ENCODE data around the gene SIRPA.

Gene SIRPA

GRCh38 chr20:1934721-1935573 lies 39.7 kb downstream of the SIRPA start:
- DNase-seq: no peak

DNA sequence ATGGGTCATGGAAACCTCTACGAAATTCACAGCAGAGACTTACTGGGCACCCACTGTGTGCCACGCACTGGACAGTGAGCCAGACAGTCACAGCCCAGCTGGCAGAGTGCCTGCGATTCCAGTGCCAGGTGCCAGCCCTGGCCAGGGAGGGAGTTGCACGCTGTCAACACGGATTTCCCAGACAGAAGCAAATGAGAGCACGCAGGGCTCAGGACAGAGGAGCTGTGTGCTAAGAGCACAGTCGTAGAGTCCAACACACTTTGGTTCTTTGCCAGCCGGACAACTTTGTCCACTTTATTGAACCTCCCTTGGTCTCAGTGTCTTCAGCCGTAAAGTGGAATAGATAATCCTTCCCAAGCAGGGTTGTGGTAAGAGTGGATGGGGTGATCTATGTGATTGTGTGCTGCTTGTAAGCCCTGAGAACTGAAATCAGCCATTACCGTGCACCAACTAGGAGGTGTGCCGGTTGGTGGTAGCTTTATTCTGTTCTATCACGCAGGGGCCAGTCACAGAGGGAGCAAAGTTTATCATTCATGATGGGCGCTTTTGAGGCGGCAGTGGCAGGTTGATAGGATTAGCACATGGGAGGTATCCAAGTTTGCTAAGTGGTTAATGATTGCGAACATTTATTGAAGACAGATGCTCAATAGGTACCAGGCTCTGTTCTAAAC lies 40.6 kb downstream of the SIRPA start:
- no peak for DNase-seq

GRCh38 chr20:1937316-1937976 lies 42.2 kb downstream of the SIRPA start:
- no peak for DNase-seq

GRCh38 chr20:1938464-1939269 lies 43.5 kb downstream of the SIRPA start:
- no peak for DNase-seq

GRCh38 chr20:1939270-1939595 lies 44.0 kb downstream of the SIRPA start:
- DNase-seq: no peak

DNA sequence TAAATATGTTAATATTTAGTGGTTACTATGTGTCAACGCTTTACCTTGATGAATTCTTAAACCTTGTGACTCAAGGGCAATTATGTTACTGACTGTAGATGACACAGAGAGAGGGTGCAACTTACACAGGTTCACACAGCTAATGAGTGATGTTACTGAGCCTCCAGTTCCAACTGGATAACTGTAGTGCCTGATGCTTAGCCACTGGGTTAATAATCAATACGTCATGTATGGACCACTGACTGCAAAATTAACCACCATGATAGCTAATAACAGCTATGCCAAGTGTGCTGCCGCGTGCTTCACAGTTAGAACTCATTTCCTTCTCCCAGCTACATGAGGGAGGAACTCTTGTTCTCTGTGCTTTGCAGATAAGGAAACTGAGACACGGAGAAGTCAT lies 45.4 kb downstream of the SIRPA start:
- no peak for DNase-seq

DNA sequence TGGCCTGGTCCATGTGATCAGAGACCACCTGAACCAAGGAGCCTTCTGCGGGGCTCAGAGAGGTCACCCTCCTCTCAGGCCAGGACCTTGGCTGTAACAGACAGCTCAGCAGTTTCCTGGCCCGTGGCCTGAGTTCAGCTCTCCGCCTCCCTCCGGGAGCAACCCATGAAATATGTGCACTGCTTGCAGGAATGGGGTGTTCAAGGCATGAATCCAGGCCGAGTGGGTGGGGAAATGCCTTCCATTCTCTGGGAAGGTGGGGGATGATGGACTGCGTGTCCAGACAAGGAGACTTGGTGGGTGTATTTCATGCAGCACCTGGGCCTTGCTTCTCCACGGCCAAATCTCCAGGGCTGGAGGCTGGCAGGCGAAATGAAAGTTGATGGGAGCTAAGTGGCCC lies 46.0 kb downstream of the SIRPA start:
- no peak for DNase-seq

DNA sequence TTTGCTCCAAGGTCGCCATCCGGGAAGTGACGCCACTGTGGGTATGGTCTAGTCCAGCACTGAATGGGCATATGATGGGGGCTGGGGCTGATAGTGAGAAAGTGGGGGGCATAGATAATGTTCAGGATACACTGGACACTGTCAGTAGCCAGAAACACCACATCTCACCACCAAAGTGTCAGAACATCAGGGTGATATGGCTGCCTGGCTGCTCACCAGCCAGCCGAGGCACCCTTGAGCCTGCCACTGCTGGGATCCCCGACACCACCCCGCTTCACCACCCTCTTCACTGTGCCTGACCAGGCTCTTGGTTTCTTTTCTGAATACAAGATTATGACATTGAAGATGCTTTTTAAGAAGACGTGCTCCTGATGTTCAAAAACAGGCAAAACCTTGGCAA lies 46.9 kb downstream of the SIRPA start:
- DNase-seq: no peak

- no peak for DNase-seq
Measured at GRCh38 chr20:1942486-1943274, 47.5 kb downstream of the SIRPA start.

DNA sequence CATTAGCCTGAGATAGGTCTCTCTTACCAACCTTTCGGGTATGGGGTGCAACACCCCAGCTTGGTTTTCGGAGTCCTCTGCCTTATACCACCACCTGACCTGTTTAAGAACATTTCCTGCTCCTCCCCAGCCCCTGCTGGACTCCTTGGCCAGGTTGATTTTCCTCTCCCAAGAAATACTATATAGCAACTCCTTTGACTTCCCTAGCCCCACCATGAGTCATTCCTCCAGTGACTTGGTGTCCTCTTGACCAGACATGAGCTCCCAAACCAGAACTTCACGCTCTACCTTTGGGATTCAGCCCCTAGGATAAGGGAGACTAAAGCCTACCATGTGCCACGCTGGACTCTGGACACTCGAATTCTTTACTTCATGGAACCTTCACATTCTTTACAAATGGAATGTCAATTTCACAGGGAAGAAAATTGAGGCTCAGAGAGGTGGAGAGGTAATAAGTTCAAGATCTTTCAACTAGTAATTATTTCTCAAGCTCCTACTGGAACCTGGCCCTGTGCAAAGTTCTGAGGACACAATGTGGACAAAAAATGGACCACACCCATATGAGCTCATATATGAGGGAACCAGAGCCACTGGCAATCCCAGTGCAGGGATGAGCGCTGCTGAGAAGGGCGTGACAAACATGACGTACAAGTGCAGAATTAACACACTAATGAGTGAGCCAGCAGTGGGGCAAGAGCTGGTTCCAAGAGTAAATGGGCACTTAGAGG lies 48.2 kb downstream of the SIRPA start:
- no peak for DNase-seq

- no peak for DNase-seq
Measured at GRCh38 chr20:1944345-1945091, 49.3 kb downstream of the SIRPA start.

- no peak for DNase-seq
Measured at GRCh38 chr20:1945134-1945618, 50.0 kb downstream of the SIRPA start.

DNA sequence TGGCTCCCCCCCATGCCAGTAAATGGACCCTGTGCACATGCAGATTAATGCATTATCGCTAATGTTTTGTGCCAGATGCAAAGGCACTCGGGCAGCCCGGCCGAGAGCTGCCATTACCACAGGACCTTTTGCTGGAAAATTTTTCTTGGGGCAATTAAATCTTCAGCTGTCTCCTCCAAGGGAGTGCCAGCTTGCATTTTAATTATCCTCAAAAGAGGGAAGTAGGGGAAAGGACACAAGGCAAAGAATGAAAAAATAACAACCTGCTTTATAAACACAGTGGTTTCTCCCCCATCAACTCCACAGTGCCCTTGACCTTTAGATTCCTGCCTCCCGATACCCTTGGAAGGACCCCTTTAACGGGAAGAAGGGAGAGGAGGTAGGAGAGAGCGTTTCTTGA lies 50.5 kb downstream of the SIRPA start:
- no peak for DNase-seq

DNA sequence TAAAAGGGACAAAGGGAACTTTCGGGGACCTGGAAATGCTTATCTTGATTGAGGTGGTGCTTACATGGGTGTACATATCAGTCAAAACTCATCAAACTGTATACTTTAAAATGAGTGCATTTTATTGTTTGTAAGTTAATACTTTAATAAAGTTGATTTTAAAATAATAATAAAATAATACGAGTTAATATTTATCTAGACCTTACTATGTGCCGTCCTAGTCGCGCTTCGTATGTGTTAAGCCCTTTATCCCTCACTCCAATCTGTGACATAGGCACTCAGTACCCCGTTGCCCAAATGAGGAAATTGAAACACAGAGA lies 51.2 kb downstream of the SIRPA start:
- no peak for DNase-seq

DNA sequence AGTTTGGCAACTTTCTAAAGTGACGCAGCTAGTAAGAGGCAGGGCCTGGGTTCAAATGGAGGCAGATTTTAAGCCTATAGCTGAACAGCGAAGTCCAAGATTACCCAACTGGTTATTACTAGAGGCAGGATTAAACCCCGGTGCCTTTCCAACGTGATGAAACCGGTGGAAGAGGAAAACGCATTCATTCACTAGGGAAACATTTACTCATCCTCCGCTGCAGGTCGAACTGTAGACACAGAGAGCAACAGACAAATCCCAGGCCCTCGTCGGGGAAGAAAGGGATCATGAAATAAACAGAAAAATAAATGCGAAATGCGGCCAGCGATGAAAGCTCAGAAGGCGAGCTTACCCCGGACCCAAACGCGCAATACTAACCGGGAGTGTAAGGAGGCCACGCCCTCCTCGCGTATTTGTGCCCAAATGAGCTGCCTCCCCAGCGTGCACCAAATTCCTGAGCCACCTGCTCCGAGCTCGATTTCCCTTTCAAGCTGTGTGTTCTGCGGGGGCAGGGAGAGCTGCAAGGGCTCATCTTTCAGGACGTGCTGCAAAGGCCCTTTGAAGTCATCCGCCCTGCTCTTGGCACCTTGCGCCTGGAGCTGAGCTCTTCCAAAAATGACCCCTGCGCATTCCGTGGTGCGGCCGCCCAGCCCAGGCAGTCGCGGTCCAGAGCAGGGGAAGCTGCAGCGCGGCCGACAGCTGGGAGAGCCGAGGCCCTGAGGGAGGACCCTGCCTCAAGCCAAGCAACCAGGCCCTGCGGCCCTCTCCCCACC lies 51.7 kb downstream of the SIRPA start:
- DNase-seq: no peak

GRCh38 chr20:1947535-1947846 lies 52.3 kb downstream of the SIRPA start:
- no peak for DNase-seq

DNA sequence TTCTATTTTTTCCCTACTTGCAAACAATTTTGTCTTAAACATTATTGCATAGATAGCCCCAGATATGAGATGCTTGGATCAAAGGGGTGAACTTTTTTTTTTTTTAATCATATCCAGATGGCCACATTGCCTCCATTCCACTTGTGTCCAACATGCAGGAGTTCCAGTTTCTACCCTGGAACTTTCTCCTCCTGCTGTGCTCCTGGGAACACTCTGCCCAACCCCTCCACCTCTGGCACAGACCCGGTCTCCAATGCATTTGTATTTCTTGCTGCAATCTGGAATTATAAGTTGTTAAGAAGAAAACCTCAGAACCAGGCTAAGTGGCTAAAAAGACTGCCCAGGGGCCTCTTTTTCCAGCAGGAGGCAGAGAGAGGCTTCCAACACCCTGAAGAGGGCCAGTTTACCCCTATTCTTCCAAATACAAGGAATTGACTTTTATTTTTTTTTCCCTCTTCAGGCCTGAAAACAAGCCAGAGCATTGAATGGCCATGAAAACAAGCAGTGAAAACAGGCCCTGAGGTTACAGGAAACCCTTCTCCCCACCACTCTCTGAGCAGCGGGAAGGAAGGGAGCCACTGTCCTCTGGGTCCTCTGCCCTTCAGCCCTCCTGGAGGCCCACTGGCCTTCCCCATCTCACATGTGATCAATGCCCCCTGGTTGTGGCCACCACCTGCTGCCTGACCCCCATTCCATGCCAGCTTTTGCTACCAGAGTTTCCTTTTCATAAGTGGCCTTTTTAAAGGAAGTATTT lies 54.3 kb downstream of the SIRPA start:
- DNase-seq: no peak

DNA sequence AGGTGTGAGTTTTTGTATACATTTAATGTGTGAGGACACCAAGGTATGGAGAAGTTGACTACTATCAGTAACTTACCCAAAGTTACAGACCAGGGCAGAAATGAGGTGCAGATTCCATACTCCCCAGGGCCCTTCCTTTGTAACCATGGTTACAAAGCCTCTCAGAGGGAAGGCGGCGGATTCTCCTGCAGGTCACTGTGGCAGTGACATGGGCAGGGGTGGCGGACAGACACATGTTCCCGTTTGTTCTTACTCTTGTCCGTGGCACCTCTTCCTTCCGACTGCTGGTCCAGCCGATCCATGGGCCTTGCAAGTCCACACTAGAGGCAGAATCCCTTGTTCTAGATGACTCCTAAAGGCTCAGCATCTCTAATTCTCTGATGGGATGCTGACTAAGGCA lies 55.6 kb downstream of the SIRPA start:
- no peak for DNase-seq

- no peak for DNase-seq
Measured at GRCh38 chr20:1951436-1952115, 56.4 kb downstream of the SIRPA start.

Data from NCI-H1436 treated with DMSO at 0.1 percent for 48 hours (cell line).